ENCODE measurements around the gene ATP9B. TPM values are rescaled to one million over a fixed set of nuclear protein-coding genes. Genes with fewer than 3 reads are reported as not detected.

ATP9B gene
- total RNA-seq, 2 experiments from 2014 or later, result 61.9 to 63.5 TPM

DNA sequence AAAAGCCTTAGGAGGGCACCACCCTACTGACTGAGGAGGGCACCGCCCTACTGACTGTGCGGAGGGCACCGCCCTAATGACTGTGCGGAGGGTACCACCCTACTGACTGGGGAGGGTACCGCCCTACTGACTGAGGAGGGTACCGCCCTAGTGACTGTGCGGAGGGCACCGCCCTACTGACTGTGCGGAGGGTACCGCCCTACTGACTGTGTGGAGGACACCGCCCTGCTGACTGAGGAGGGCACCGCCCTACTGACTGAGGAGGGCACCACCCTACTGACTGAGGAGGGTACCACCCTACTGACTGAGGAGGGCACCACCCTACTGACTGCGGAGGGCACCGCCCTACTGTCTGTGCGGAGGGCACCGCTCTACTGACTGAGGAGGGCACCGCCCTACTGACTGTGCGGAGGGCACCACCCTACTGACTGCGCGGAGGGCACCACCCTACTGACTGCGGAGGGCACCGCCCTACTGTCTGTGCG, 176.4 kb downstream of the ATP9B start:
- no peaks in the 10 kb centered on the region for H3K36me3 Mint-ChIP-seq (ENCODE audit: low read depth)

DNA sequence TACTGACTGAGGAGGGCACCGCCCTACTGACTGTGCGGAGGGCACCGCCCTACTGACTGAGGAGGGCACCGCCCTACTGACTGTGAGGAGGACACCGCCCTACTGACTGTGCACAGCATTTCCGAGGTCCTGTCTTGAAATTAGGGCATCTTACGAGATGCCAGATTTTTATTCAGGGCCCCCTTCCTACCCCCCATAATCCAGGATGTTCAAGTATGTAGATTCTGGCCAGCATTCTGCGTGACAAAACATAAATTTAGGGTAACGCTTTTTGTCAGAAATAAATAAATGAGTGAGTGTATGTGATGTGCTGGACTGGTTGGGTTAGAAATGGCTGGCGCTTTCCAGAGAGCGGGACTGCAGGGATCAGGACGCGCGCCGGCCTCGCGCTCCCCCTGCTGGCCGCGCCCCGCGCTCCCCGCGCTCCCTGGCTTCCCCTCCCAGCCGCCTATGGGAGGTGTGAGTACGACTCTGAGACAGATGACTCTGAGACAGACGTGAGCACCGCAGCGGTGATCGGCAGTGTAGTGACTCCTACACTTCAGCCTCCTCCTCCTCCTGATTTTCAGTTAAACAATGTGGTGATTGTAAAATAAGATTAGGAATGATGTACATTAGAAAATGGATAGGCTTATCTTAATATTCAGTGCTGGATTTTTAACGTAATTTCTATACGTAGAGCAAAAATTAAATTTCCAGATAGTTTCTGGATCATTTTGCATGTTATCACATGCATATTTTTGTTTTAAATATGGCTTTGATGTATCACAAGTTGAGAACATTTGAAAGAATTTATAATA, 177.3 kb downstream of the ATP9B start:
- peak overlapping the region in 1 of 2 donors; percentile 53 for H3K27ac ChIP-seq (ENCODE audit: low read depth in 1 of 2, low read length in 2 of 2)
- Mint-ChIP-seq H3K4me1 (ENCODE audit: low read depth) (peaks cover 17% of the 10 kb centered on the region), H3K36me3 (ENCODE audit: low read depth) (no peaks in the 10 kb centered on the region), H3K4me3 (peak overlapping the region; percentile 49), H3K27ac (peak overlapping the region; percentile 81), H3K9me3 (no peaks in the 10 kb centered on the region), H3K27me3 (no peaks in the 10 kb centered on the region)
- CTCF ChIA-PET, result no interaction called here
- peaks cover 0 to 6% of the 10 kb centered on the region in 2 experiments for H3K9me3 ChIP-seq (ENCODE audit: control insufficient read depth in 1 of 2, insufficient read depth in 1 of 2, low read length in 2 of 2)
- peak overlapping the region; percentile 17 for H3K4me3 ChIP-seq (ENCODE audit: low read length)
- intact Hi-C loops (cut with DNase I, micrococcal nuclease), result loop anchor here (5.0 to 10.0 kb wide), 5 partner anchors 179 to 1349 kb away; partner anchors contain the start of gene ATP9B (in 2 of the 2)
- TF ChIP-seq, protein P1, sequence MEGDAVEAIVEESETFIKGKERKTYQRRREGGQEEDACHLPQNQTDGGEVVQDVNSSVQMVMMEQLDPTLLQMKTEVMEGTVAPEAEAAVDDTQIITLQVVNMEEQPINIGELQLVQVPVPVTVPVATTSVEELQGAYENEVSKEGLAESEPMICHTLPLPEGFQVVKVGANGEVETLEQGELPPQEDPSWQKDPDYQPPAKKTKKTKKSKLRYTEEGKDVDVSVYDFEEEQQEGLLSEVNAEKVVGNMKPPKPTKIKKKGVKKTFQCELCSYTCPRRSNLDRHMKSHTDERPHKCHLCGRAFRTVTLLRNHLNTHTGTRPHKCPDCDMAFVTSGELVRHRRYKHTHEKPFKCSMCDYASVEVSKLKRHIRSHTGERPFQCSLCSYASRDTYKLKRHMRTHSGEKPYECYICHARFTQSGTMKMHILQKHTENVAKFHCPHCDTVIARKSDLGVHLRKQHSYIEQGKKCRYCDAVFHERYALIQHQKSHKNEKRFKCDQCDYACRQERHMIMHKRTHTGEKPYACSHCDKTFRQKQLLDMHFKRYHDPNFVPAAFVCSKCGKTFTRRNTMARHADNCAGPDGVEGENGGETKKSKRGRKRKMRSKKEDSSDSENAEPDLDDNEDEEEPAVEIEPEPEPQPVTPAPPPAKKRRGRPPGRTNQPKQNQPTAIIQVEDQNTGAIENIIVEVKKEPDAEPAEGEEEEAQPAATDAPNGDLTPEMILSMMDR (IDR thresholded peaks at IDR 0.05), result peak; percentile 95
- no peaks in the 10 kb centered on the region for H3K36me3 ChIP-seq (ENCODE audit: insufficient read depth, low read length)
- H3K27me3 ChIP-seq (ENCODE audit: control insufficient read depth in 1 of 2, insufficient read depth in 2 of 2, low read length in 2 of 2), result no peaks in the 10 kb centered on the region
- peak; percentile 37 to 84 (median 60) for DNase-seq
- H3K4me1 ChIP-seq (ENCODE audit: insufficient read depth, low read length), result peaks cover 11% of the 10 kb centered on the region
- ATAC-seq (ENCODE audit: poor library complexity), result peak; percentile 86
- POLR2A ChIA-PET, result no interaction called here

More for the DNA sequence above, 176.4 kb downstream of the ATP9B start:
- TF ChIP-seq, protein P1 (IDR thresholded peaks at IDR 0.05), result no peak
- intact Hi-C loops (cut with DNase I, micrococcal nuclease), result loop anchor here (5.0 to 10.0 kb wide), 5 partner anchors 178 to 1348 kb away; partner anchors contain the start of gene ATP9B (in 2 of the 2)
- Mint-ChIP-seq H3K4me3 (no peak overlapping the region), H3K27ac (peak overlapping the region; percentile 76), H3K27me3 (no peaks in the 10 kb centered on the region), H3K4me1 (ENCODE audit: low read depth) (peaks cover 17% of the 10 kb centered on the region), H3K9me3 (no peaks in the 10 kb centered on the region)
- peak; percentile 56 for ATAC-seq (ENCODE audit: poor library complexity)
- ChIA-PET POLR2A (no interaction called here), CTCF (interaction anchor here (0.5 kb wide), 1 partner anchor 268 kb away, joined by 3 read pairs; no protein-coding TSS in a partner anchor)
- H3K27ac ChIP-seq (ENCODE audit: low read depth in 1 of 2, low read length in 2 of 2), result peak overlapping the region in 1 of 2 donors; percentile 74
- H3K27me3 ChIP-seq (ENCODE audit: control insufficient read depth in 1 of 2, insufficient read depth in 2 of 2, low read length in 2 of 2), result no peaks in the 10 kb centered on the region
- peaks cover 0 to 6% of the 10 kb centered on the region in 2 experiments for H3K9me3 ChIP-seq (ENCODE audit: control insufficient read depth in 1 of 2, insufficient read depth in 1 of 2, low read length in 2 of 2)
- peak in 9 of 14 experiments; percentile 1 to 80 (median 41) for DNase-seq
- no peak overlapping the region for H3K4me3 ChIP-seq (ENCODE audit: low read length)
- peaks cover 11% of the 10 kb centered on the region for H3K4me1 ChIP-seq (ENCODE audit: insufficient read depth, low read length)
- no peaks in the 10 kb centered on the region for H3K36me3 ChIP-seq (ENCODE audit: insufficient read depth, low read length)

DNA sequence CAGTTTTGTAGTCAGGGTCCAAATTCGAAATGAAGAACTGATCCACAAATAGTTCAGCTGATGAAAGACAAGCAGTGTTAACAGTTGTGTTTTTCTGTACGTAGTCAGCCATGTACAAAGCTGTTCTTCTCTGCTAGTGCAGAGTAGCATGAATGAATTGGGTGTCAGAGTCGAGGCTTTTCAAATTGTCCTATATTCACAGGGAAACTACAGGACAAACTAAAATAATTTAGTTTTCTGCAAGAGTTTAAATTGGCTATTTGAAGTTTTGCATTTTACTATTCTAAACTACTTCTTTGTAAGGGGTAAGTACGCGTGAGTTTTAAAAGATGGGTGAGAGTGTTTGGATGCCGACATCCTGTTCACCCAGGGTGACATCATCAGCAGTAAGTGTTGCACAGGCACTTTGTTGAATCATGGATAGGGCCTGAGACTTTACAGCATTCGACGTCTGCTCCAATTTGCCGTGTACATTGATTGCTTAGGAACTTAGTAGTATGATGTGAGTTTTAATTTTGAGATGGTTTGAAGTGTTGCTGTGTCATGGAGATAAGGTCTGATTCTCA, 179.4 kb downstream of the ATP9B start:
- TF ChIP-seq, protein P1 (IDR thresholded peaks at IDR 0.05), result no peak
- no peak for ATAC-seq (ENCODE audit: poor library complexity)
- Histone ChIP-seq H3K4me1 (ENCODE audit: insufficient read depth, low read length) (peaks cover 11% of the 10 kb centered on the region), H3K27ac (ENCODE audit: low read depth in 1 of 2, low read length in 2 of 2) (no peak overlapping the region), H3K27me3 (ENCODE audit: control insufficient read depth in 1 of 2, insufficient read depth in 2 of 2, low read length in 2 of 2) (no peaks in the 10 kb centered on the region), H3K36me3 (ENCODE audit: insufficient read depth, low read length) (peaks cover 5% of the 10 kb centered on the region), H3K4me3 (ENCODE audit: low read length) (no peak overlapping the region), H3K9me3 (ENCODE audit: control insufficient read depth in 1 of 2, insufficient read depth in 1 of 2, low read length in 2 of 2) (peaks cover 0 to 6% of the 10 kb centered on the region in 2 experiments)
- ChIA-PET CTCF (interaction anchor here (0.7 kb wide), 1 partner anchor 34 kb away, joined by 3 read pairs; no protein-coding TSS in a partner anchor), POLR2A (no interaction called here)
- Mint-ChIP-seq H3K27me3 (no peaks in the 10 kb centered on the region), H3K4me1 (ENCODE audit: low read depth) (peaks cover 17% of the 10 kb centered on the region), H3K9me3 (no peaks in the 10 kb centered on the region), H3K27ac (no peak overlapping the region), H3K4me3 (no peak overlapping the region), H3K36me3 (ENCODE audit: low read depth) (peaks cover 11% of the 10 kb centered on the region)
- DNase-seq, result no peak
- intact Hi-C loops (cut with DNase I, micrococcal nuclease), result loop anchor here (5.0 to 10.0 kb wide), 5 partner anchors 181 to 1351 kb away; partner anchors contain the start of gene ATP9B (in 2 of the 2)

Data from CD4-positive, alpha-beta T cell (primary cell).